ENCODE data around the gene UBQLN4.

Gene UBQLN4

GRCh38 chr1:156053768-156054499 is at the start of gene UBQLN4:
UBQLN4 (minus strand) TSS chr1:156053798; CDS start chr1:156053701, 97 bp downstream.
- peak; percentile 78 for DNase-seq (ENCODE audit: low read depth)

GRCh38 chr1:156102633-156103511 is 49.3 kb upstream of the UBQLN4 start:
- no peak for DNase-seq (ENCODE audit: low read depth)

GRCh38 chr1:156101880-156102279 is 48.3 kb upstream of the UBQLN4 start:
- DNase-seq (ENCODE audit: low read depth) = no peak

- DNase-seq (ENCODE audit: low read depth) = no peak
Observed at GRCh38 chr1:156100205-156100995, 46.8 kb upstream of the UBQLN4 start.

GRCh38 chr1:156099282-156099681 is 45.7 kb upstream of the UBQLN4 start:
- no peak for DNase-seq (ENCODE audit: low read depth)

GRCh38 chr1:156098784-156099183 is 45.2 kb upstream of the UBQLN4 start:
- DNase-seq (ENCODE audit: low read depth) = no peak

GRCh38 chr1:156097499-156098178 is 44.0 kb upstream of the UBQLN4 start:
- DNase-seq (ENCODE audit: low read depth) = no peak

GRCh38 chr1:156096640-156097391 is 43.2 kb upstream of the UBQLN4 start:
- peak; percentile 69 for DNase-seq (ENCODE audit: low read depth)

- no peak for DNase-seq (ENCODE audit: low read depth)
Observed at GRCh38 chr1:156095906-156096508, 42.4 kb upstream of the UBQLN4 start.

GRCh38 chr1:156091610-156092009 is 38.0 kb upstream of the UBQLN4 start:
- no peak for DNase-seq (ENCODE audit: low read depth)

GRCh38 chr1:156090840-156091188 is 37.2 kb upstream of the UBQLN4 start:
- DNase-seq (ENCODE audit: low read depth) = peak; percentile 95

GRCh38 chr1:156090138-156090839 is 36.7 kb upstream of the UBQLN4 start:
- DNase-seq (ENCODE audit: low read depth) = no peak

GRCh38 chr1:156089704-156090103 is 36.1 kb upstream of the UBQLN4 start:
- no peak for DNase-seq (ENCODE audit: low read depth)

GRCh38 chr1:156086256-156086662 is 32.7 kb upstream of the UBQLN4 start:
- no peak for DNase-seq (ENCODE audit: low read depth)

- no peak for DNase-seq (ENCODE audit: low read depth)
Observed at GRCh38 chr1:156083800-156084790, 30.5 kb upstream of the UBQLN4 start.

- DNase-seq (ENCODE audit: low read depth) = peak; percentile 54
Observed at GRCh38 chr1:156082309-156083091, 28.9 kb upstream of the UBQLN4 start, which contains the start of gene MEX3A. MEX3A (minus strand) TSS chr1:156082465; CDS start chr1:156081998, 467 bp downstream.

- DNase-seq (ENCODE audit: low read depth) = no peak
Observed at GRCh38 chr1:156081917-156082308, 28.3 kb upstream of the UBQLN4 start.

Measured in activated T-cell treated with anti-CD3 and anti-CD28 coated beads for 1 hour (primary cell).